ENCODE data around the gene TSG101.

The TSG101 gene, protein sequence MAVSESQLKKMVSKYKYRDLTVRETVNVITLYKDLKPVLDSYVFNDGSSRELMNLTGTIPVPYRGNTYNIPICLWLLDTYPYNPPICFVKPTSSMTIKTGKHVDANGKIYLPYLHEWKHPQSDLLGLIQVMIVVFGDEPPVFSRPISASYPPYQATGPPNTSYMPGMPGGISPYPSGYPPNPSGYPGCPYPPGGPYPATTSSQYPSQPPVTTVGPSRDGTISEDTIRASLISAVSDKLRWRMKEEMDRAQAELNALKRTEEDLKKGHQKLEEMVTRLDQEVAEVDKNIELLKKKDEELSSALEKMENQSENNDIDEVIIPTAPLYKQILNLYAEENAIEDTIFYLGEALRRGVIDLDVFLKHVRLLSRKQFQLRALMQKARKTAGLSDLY

DNA sequence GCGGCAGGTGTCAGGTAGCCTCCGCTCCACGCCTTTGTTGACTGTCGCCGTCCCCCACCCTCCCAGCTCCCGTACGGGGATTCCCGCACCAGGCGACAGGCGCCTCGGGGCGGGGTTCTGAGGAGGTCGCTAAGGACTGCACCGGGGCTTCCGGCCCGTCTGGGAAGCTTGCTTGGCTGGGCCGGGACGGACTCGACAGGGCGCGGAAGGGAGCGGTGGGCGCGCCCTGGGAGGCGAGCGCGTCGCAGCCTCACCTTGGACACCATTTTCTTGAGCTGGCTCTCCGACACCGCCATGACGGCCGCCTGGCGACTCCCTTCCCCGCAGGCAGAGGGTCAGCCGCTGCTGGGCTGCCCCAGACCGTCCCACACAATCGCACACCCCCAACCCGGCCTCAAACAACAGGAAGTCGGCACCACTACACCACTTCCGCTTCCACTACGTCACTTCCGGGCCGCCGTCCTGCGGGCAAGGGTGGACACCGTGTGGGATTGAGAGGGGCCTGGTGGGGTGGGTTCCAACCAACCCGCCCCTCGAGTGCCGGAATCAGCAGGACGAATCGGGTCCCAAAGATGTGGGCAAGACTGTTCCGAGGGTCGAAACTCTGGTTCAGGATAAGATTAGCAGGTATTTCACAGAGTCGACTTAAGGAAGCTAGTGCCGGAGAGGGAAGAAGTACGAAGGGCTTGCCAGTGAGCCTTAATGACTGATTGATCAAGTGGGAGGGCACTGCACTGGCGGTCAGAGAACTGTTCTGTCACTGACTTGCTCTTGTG, at the start of gene TSG101:
Gene TSG101, minus strand, starts transcription at position 422 of the 776 bp plus-strand sequence. Its CDS starts 126 bp downstream, at position 296.
- peak; percentile 95 for DNase-seq

DNA sequence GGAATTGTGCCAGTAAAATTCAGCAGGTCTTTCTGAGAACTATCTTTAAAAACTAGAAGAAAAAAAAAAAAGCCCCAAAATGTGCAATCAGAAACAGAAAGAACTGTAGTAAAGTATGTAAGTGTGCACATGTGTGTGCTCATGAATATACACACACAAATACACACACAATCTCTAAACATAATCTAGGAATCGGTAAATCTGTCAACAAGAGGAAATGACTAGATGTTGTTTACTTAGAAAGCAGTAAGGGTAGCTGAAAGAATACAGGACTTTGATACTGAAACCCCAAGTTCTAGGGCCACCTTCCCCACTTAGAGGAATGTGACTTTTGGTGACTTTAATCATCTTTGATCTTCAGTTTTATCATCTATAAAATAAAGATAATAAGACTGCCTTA, 48.6 kb upstream of the TSG101 start:
- no peak for DNase-seq

DNA sequence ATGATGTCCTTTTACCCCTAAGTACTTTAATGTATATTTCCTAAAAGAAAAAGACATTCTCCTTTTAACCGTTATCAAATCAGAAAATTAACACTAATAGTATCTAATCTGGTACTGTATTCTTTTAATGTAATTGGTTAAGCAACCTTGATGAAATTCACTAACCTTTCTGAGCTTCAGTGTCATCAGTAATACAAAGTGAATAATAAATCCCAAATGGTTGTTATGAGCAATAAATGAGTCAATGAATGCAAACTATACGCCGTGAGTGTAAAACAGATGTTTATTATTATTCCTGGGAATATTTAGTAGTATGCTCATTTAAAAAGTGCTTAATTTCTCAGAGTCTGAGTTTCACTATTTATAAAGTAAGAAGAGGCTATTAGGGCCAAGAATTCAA, 40.3 kb upstream of the TSG101 start:
- no peak for DNase-seq

DNA sequence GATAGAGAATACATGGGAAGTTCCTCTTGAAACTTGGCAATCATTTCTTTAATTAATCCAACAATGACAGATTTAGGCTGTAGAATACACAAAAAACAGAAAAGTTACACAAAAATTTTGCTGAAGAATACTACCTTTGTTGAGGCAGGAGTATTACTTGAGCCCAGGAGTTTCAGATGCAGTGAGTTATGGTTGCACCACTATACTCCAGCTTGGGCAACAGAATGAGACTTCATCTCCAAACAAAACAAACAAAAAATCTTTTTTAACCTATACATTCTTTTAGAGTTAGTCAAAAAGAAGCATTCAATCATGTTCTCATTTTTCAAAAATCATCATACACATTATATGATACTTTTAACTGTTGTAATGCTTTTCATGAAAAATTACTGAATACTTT, 39.7 kb upstream of the TSG101 start:
- no peak for DNase-seq

DNA sequence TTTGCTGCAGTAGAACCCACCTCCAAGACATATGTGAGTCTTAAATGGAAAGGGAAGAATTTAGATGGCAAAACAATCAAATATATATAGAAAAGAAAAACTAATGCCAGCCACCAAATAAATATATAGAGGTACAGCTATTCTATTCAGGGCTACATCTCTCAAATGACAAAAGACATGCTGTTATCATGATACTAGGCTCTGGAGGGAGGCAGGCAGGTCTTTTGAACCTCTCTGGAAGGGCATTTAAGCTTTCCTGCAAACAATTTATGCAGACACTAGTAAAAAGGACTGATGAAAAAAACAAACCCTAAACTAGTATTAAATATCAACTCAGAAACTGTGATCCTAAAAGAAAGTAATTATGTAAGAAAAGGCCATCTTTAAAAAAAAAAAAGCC, 37.4 kb upstream of the TSG101 start:
- no peak for DNase-seq

DNA sequence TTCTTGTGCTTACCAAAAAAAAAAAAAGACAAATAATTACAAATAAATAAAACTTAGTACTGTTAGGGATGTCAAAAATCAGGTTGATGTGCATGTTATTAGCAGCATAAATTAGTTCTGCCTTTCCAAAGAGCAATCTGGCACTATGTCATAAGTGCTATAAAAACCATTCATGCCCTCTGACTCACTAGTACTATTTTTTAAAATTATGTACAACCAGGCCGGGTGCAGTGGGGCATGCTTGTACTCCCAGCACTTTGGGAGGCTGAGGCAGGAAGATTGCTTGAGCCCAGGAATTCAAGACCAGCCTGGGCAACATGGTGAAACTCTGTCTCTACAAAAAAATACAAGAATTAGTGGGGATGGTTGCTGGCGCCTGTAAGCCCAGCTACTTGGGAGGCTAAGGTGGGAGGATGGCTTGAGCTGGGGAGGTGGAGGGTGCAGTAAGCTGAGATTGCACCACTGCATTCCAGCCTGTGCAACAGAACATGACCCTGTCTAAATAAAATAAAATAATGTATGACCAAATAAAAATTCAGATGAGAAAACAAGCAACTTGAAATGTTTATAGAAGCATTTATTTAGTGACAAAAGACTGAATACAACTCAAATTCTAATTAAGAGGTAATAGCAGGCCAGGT, 36.5 kb upstream of the TSG101 start:
- no peak for DNase-seq

DNA sequence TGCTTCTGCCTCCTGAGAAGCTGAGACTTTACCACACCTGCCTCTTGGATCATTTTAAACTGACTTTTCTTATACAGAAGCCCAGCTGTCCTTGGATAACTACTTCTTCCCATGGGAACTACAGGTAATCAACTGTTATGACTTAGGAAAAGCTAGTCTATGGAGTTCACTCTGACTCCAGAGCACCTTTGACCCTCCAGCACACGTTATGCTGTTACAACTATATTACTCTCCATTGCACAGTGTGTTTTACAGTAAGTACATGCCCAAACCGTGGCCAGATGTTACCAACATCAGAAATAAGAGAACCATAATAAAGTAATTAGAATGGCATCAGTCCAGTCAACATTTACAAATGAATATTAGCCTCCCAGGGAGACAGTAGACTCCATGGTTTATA, 21.3 kb upstream of the TSG101 start:
- DNase-seq = no peak

DNA sequence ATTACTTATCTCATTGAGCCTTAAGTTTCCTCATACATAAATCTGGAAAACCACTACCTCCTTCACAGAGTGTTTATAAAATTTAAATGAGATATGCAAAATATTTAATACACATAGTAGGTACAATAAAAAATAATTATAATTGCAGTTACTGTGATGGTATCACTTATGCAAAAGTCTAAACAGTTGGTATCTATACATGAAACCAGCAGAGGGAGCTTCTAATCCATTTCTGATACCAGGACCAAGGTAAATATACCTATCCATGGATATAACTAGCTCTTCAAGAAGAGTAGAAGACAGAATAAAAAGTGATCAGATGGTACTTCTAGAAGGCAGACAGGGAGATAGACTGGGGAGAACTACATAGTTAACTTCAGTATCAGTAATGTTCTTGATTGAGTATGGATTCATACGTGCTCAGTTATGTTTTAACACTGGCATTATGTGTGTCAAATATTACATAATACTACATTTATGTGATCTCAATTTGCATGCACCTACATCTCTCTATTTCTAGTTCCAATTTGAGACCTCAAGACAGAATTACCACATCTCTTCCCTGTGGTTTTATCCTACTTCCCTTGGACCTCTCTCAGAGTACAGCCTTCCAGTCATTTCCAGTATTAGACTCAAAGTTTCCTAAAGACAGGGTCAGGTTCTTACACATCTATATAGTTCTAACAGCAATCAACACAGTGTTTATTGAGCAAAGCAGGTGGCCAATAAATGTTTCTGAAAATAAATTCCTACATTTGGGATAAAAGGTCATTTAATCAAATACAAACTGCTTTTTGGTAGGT, 13.7 kb upstream of the TSG101 start:
- DNase-seq = peak; percentile 69

DNA sequence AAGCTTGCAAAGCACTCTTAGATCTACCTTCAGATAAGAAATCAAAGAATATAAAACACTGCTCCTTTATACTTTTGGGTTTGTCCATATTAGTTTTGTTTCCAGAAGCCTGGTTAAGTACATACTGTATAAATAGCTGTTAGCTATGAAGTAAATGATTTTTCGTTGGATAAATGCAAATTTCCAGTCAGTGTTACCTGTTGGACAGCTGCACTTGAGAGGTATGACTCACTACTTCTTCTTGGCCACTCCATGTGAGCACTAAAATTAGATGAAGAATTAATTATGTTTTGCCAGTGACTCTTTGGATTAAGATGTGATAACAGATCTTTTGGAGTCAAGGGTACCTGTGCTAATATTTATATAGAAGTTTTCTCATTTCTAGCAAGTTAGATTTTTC, 9.5 kb upstream of the TSG101 start:
- no peak for DNase-seq

DNA sequence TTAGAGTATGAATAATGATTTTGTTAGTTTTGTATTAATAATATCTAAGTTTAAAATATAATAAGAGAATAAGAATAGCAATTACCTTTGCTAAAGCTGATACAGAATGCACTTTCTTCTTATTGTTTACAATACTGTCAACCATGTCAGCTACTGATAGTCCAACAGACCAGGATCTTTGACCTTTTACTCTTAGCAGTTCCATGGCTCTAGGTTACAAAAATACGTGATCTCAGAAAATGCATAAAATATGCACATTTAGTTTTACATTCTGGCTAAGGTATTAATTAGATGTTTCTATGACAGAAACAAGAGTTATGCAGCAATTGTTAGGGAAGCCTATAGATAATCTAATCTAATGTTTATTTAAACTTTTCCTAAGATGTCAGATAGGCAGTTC, 7.5 kb upstream of the TSG101 start:
- no peak for DNase-seq

DNA sequence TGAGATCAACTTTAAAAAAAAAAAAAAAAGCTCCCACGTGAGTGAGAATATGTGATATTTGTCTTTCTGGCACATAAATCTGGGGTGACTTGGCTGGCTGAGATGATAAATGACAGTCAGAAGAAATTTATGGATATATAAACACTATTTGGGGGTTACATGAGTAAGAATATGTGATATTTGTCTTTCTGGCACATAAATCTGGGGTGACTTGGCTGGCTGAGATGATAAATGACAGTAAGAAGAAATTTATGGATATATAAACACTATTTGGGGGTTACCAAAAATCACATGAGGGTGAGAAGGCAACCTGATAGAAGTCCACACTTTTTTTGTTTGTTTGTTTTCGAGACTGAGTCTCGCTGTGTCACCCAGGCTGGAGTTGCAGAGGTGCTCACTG, 6.6 kb upstream of the TSG101 start:
- no peak for DNase-seq

DNA sequence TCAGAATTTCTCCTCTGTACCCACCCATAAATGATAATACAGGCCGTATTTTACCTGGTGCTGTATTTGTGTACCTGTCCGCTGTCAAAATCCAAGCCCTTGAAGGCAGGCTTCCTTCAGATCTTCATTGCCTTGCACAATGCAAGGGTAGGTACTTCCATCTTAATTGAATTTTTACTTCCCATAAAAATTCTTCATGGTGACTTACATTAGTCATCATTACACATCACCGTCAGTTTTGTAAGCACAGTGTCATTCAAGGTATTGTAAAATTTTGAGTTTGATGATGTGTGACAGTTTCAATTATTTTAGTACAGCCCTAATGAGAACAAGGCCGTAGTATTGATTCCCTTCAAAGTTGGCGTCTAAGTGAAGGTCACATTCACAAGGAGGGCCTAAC, 770 bp upstream of the TSG101 start:
- peak; percentile 39 for DNase-seq

DNA sequence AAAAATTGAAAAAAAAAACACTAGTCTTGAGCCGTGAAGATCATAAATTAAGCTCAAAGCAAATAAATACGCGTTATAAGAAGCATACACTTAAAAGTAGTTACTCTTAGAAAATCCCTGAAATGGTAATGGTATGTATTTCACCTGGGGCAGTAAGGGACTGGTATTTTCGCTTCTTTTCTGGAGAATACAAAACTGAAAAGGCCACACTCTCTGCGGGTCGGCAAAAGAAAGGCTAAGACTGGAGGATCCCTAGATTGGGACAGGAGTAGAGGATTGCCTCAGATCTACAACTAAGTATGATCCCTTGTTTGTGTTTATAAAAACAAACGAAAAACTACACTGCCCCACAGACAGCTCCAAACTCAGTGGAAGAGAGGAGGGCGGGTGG, 617 bp downstream of the TSG101 start:
- DNase-seq = no peak

DNA sequence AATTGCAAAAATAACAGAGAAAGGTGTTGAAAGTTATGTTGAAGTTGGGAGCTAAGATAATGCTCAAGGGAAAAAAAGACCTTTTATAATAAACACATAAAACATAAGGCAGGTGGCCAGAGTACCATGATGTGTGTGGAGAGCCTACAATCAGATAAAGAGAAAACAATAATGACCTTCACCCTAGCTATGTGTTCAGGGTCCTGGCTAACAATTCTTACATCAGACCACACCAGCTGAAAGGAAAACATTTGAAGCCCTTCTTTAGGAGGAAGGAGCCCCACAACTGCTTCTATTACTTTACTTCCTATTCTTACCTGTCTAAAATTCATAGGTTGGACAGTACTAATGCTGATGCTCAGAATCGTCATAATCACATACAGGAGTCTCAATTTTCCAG, 2.5 kb downstream of the TSG101 start:
- no peak for DNase-seq

DNA sequence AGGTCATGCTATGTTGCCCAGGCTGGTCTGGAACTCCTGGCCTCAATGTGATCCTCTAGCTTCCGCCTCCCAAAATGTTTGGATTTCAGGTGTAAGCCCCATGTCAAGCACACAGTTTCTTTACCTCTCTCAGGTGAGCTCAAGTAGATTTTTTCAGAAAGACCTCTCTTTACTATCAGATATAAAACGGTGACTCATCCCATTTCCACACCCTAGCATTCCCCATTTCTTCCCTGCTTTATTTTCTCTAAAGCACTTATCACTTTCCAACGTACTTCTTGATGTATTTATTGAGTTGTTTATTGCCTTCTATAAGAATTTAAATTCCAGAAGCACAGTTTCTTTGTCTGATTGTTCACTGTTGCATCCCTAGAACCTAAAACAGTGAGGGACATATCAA, 3.7 kb downstream of the TSG101 start:
- DNase-seq = no peak

DNA sequence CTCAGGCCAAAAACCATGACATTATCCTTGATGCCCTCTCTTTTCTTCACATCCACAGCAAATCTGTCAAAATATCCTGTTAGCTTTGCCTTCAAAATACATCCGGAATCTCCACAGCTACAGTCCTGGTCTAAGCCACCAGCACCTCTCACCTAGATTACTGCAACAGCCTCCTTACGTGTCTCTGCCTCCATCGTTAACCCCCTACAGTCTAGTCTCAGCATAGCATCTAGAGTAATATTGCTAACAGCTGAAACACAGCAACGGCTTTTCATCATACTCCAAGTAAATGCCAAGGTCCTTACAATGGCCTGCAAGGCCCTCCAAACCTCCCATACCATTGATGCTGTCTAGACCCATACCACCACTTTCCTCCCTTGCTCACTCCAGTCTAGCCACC, 4.4 kb downstream of the TSG101 start:
- DNase-seq = no peak

DNA sequence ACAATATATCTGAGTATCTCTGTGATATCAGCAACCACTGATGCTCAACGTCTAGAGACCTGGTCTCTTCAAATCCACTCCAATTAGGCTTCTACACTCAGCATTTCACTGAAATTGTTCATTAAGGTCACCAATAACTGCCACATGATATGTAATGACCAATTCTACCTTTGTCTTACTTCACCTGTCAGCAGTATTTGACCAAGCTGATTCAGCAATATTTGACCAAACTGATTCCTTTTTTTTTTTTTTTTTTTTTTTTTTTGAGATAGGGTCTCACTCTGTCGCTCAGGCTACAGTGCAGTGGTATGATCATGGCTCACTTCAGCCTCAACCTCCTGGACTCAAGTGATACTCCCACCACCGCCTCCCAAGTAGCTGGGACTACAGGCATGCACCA, 5.6 kb downstream of the TSG101 start:
- no peak for DNase-seq

DNA sequence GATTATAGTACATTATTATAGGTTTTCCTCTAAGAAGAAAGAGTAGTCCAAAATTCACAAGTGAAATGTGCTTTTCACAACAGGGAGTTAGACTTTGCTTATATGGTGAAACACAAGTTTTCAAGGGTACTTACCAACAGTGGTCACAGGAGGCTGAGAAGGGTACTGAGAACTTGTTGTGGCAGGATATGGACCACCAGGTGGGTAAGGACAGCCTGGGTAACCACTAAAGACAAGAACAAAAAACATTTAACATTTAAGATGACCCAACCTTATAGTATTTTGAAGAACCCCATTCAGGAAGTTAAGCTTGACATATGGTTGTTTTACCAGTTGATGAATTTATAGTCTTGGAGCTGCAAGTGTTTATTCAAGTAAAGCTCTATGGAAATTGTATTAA, 24.4 kb downstream of the TSG101 start:
- no peak for DNase-seq

DNA sequence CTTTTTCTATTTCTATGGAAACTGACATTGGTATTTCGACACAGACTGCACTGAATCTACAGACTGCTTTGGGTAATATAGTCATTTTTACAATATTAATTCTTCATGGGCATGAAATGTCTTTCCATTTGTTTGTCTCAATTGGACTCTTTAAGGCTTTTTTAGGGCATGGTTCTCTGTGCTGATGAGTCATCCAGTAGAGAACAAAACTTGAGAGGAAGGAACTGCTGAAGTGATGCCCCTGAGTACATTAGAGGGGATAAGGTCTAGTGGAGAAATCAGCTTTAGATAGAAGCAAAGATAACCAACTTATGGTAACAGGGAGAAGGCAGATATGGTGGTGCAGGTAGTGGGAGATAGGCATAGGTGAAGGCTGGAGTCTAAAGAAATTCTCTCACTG, 25.1 kb downstream of the TSG101 start:
- no peak for DNase-seq

DNA sequence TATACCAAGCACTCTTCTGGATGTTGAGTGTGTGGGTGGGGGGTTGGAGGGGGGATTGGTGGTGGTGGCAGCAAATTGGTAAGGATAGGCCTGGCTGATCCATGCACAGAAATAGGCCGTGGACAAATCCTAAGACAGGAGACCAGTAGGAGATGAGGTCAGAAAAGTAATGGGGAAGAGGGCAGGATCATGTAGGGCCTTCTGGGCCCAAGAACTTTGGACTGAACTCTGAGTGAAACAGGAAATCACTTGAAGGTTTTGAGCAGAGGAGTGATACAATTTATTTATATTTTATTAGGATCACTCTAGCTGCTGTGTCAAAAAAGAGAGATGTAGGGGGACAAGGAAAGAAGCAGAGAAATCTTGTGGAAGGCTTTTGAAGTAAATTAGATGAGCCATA, 28.7 kb downstream of the TSG101 start:
- DNase-seq = no peak

DNA sequence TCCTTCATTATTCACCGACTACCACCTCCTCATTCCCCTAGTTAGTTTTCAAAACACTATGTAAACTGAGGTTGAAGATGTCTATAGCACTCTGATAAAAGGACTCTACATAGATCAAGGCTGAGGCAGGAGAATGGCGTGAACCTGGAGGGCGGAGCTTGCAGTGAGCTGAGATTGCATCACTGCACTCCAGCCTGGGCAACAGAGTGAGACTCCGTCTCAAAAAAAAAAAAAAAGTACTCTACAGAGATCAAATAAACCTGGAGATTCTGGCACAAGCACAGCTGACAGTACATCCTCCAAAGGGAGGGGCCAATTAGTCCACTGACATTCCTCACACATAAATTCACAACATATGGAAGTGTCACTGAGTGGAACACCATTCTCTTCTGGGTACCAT, 31.0 kb downstream of the TSG101 start:
- DNase-seq = no peak

DNA sequence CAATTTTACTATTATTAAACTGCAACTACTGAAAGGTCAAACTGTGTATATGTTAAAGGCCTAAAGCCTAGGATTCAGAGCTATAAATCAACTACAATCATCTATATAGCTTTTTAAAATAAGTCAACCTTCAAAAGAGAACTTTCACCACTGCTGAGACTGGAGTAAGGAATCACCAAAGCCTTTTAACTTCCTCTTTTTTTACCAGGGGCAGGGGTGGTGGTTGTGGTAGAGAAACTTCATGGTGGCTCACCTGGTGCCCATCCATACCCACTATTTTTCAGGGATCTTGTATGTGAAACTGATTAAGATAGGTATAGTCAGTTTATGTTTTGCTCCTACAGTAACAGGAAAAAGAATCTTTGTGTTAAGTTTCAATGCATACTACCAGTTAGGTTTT, 31.5 kb downstream of the TSG101 start:
- DNase-seq = no peak

DNA sequence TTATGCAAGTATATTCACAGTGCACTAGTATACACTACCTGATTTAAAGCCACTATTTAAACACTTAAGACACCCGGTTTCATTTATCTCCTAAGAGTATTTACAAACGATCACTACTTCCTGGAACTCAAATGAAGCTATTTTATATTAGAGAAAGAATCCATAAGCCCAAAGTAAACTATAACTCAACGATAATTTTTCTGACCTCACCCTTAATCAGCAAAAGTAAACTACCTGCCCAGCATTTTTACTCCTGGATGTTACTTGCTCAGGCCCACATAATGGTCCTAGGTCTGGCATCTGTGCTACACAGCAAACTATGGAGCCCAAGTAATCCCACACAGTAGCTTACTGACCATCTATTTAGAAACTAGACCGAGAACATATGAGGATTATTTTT, 33.4 kb downstream of the TSG101 start:
- DNase-seq = no peak
